HG02642 (cell line): Measurements from ENCODE around the gene DHX30.
"Not testable (repeated sequence)": the region's sequence is repeated elsewhere in the genome, so short reads cannot be mapped to it uniquely, and the experiment has no call there.

Experiments used
- ATAC-seq: cut with Tn5 transposase; IDR thresholded peaks from one replicate; pipeline ENCODE4 v1.9.1; 2021; ENCODE audit warnings: mild to moderate bottlenecking; ENCODE audit not compliant: unreplicated experiment, poor library complexity

The DHX30 gene

DNA sequence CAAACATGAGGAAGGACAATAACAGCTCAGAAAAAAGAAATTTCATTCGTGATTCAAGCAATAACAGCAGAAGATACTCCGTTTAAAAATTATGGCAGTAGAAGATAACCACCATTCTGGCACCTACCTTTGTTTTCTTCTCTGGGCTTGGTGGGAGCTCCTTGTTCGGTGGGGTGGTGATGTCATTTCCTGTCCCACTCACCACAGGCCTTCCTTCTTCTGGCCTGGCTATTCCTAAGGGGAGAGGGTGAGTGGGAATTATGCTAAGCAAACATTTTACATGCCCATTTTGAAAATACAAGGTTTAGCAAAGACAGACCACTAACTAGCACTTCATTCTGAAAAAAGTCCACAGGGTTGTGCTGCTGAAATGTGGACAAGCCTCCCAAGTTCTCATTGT, 74.4 kb downstream of the DHX30 start:
- no peak for ATAC-seq

DNA sequence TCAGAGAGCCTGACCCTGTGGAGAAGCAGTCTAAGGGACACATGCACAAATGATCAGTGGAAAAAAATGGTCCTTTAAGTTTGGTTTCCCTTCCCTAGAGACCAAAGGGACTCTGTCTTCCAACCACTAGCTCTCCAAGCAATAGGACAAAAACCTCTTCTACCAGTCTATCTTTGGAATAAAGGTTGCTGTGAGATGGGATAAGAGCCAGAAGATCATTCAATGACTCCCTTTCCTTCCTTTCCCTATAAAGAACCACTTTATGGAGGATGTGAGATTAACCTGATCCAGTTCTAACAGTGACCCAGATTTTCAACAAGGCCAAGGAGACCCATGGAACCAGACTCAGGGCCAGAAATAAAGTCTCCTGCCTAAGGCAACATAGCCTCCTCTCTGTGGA, 74.8 kb downstream of the DHX30 start:
- no peak for ATAC-seq

DNA sequence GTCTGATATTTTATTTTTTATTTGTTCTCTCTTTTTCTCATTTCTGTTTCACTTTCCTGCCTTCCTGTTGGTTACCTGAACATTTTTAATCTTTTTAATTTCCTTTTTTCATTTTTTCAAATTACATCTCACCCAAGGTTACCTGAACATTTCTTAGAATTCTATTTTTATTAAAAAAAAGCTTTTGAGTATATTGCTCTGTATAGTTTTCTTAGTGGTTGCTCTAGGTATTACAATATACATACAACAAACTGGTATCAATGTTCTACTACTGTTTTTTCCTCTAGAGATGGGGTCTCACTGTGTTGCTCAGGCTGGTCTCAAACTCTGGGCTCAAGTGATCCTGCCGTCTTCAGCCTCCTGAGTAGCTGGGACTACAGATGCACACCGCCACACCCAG, 79.4 kb downstream of the DHX30 start:
- no peak for ATAC-seq

DNA sequence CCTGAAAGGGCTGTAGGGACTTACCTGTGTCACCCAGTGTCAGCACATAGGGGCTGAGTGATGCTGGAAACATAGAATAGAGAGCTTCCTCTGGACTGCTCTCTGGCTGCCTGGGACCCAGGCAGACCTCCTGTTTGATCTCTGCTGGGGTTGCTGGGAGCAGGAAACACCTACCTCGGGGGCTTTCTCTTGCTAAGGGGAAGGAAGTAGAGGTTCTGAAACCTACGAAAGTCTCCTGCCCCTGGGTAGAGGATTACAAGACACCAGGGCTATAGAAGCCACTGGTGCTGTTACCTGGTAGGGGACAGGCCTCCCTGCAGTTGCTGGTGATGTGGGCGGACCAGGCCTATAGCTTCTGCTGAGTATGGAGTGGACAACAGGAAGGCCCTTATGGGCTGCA, 81.7 kb downstream of the DHX30 start:
- no peak for ATAC-seq

DNA sequence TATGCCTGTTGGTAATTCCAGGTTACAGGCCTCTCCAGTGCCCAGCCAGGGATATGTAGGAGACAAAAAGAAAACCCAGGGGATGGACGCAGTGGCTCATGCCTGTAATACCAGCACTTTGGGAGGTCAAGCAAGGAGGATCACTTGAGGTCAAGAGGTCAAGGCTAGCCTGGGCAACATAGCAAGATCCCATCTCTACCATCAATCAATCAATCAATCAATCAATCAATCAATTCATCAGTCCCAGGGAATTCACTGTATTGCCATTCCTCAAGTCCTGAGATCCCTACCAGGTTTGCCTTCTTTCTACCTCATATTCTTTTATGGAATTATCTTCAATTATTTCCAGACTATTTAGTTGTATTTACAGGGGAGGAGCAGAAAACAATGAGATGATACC, 82.2 kb downstream of the DHX30 start:
- no peak for ATAC-seq

DNA sequence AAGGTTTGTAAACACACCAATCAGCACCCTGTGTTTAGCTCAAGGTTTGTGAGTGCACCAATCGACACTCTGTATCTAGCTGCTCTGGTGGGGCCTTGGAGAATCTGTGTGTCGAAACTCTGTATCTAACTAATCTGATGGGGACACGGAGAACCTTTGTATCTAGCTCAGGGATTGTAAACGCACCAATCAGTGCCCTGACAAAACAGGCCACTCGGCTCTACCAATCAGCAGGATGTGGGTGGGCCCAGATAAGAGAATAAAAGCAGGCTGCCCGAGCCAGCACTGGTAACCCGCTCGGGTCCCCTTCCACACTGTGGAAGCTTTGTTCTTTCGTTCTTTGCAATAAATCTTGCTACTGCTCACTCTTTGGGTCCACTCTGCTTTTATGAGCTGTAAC, 85.1 kb downstream of the DHX30 start:
- ATAC-seq = not testable (repeated sequence)

DNA sequence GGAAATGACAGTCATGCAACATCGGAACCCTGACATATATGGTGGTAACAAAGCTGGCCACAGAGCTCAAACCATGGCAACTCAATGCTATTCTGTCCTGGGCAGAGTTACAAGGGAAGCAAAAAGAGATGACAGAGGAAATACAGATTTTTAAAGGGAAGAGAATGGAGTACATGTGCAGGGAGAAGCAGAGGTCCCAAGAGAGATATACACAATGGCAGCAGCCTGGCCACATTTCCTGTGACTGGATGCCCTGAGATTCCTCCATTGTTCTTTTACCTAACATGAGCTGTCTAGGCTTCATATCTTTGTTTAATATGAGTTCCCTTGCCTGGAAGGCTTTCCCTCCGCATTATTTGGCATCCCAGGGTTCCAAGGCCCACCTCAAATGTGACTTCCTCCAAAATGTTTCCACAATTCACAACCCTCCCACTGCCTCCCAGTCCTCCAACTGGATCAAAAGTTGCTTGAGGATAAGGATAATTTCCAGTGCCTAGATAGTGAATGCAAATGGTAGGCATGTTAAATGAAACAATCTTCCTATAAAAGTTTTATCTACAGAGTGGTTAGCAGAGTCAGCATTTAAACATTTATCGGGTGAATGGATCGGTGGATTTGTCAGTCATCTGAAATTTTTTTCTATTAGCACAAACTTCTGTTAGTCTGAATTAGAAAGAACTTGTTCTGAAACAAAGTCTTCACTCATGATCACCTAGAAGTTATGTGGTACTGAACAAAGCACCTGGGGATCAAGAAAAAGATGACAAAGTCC, 86.2 kb downstream of the DHX30 start:
- ATAC-seq = no peak

DNA sequence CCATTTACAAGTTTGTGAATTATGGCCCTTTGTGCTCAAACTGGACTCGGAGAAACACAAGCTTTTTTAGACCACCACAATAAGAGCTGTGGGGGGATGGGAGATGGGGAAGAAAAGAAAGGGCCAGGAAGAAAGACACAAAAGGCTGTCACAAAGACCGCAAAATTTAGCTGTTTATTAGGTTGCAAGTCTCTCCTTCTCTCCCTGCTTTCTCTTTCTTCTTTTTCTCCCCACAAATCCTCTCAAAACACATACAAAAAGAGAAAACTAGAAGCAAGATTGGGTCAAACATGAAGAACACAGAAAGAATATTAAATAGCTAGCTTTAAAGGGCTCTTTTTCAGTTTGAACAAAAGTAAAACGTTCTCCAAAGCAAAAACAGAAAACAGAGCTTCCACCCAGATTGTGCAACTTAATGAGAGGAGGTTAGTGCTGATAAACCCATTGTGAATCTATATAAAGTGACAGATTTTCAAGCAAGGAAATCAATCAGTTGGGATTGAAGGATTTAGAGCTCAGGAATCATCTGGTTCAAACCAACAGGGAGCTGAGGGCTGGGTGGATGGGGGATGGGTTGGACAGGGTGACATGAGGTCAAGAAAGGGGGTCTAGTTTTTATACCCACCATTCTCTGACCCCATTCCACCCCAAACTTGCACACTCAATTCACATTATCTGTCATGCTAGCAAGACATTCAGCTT, 87.3 kb downstream of the DHX30 start:
- ATAC-seq = no peak

DNA sequence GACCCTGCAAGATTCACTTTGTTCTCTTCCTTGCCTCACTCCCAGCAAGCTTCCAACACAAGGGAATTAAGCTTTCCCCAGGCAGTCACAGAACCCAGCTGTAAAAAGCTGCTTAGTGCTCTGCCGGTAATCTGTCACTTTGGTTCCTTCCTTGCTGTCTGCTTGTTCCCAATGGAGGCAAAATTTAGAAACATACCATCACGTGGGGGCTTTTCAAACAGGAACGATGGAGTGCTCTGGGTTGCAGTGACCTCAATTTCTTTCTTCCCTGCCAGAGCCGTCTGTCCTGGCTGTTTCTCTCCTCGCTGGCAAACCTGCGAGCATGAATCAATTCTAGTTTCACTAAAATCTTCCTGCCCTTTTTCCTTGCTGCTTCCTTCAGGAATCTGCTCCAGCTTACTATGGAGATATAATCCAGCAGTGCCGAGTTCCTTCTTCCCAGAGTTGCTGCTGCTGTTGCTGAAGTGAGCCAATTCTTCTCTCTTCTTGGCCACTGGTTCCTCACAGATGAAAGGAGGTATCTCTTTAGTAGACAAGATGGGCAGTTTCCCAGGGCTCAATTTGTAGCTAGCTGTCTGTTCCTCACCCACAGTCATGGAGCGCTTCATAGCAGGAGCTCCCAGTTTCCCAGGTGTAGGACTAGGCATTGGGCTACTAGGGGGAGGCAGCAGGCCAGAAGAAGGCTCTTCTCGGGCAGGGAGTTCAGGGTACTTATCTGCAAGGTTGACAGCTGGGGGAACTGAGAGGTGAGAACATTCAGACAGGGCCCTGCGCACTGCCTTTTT, 88.1 kb downstream of the DHX30 start:
- ATAC-seq = no peak

DNA sequence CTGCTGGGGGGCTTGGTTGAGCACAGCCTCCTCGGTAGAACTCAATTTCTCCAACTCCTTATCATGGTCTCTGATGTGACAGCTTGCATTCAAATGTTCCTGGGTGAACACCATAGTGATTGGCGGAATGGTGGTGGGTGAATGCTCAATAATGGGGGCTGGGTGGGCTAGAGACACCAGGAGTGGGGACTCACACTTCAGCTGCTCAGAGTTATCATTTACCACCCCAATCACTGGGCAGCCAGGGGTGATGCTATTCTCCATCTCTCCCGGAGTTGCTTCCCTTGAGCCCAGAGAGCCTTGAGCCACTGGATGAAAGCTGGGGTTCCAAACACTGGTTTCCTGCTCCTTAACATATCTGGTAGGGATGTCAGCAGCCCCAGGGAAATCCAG, 88.7 kb downstream of the DHX30 start:
- ATAC-seq = no peak

DNA sequence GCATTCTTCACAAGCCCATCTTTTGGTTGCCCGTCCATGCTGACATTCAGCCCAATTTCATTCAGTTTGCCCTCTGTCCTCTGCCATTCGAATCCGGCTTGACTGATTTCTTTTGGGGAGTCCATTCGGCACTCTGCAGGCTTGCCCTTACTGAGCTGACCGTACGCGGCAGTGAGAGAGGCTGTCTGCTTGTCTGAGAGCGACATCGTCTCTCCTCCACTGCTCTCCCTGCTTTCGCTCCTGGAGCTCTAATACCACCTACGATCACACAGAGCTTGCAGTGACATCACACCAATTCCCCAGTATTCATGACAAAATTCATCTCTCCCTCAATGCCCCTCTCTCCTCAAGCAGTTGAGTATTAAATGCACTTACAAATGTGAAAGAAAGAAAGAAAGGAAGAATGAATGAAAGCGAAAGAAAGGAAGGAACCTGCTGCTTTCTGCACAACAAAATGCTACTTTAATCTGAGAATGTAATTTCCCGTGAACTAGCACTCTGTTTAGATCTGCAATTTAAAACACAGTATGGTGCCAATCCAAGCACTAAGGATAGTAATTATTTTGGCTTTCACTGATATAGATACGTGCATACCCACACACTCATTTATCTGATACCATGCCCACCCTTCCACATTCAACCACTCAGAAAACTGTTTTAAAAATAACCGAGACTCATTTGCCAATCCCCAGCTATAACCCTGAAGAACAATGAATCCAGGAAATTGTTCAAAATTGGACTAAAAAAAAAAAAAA, 89.5 kb downstream of the DHX30 start:
- no peak for ATAC-seq

DNA sequence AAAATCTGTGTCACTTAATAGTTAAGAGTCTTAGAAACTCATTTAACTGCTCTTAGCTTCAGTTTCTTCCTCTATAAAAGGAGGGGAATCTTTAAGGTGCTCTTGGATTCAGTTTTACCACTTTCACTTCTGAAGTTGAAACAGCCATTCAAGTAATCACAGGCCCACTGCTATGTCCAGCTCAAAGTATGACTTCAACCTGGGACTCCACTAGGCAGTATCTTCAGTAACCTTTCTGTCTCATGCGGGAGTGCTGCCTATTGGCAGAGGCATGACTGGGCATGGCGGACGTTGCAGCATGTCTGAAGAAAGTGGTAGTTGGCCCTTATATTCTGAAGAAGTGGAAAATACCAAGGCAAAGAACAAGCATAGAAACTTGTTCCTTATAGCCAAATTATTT, 92.3 kb downstream of the DHX30 start:
- no peak for ATAC-seq

DNA sequence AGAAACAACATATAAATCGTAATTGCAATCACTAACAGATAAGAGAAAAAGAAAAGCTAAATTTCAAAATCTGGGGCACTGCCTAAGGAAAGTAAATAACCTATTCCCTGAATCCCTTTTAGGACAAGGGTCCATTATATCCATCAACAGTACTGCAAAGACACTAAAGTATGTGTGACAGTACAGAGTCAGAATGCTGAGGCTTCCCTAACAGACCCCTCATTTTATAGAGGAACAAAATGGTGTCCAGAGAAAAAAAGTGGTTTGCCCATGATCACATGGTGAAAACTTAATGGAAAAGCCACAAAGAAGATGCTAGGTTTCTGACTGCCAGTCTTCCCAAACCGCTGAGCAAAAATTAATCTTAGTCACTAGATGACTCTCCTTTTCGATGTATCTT, 93.8 kb downstream of the DHX30 start:
- ATAC-seq = no peak

DNA sequence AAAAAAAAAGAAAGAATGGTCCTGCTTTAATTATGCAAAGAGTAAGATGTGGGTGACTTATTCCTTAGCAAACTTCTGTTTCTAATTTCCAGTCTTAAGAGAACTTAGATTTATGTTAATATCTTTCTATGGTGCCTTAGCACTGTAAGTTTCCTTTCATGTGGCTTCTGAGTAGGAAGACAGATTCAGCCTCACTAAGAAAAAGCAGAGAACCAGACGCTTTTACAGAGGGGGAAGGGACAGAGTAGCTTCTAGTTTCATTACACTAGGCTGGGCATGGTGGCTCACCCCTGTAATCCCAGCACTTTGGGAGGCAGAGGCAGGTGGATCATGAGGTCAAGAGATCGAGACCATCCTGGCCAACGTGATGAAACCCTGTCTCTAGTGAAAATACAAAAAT, 95.0 kb downstream of the DHX30 start:
- no peak for ATAC-seq

DNA sequence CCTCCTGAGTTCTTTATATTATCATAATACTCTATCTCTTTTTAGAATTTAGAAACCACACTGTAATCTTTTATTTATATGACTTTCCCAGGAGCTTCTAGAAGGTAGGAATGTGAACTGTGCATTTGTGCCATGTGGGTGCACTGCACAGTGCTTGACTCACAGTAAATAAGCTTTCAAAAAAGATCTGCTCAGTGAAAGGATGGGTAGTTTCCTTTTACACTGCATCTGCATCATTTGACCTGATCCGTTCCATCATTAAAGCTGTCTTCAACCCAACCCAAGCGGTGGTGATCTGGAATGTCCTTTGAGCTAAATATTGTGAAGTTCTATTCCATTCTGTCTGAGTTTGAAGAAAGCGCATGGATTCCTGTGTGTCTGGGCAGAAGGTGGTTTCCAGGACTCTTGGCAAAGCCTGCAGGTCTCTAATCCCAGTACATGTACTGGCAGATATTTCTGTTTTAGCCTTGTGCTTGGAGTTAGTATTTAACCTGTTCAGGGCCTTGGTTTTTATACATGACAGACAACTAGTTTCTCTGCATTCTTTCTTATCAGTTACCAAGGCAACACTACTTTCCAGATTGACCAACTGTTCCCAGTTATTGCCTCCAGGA, 96.7 kb downstream of the DHX30 start:
- no peak for ATAC-seq
